Measurements from ENCODE around the gene HSPB1.
"Not testable (repeated sequence)": the region's sequence is repeated elsewhere in the genome, so short reads cannot be mapped to it uniquely, and the experiment has no call there.

Gene HSPB1

GRCh38 chr7:76281706-76282343, 20.6 kb upstream of the HSPB1 start:
- no peak for DNase-seq (ENCODE audit: low spot score)

- DNase-seq (ENCODE audit: low spot score): no peak
These were observed 19.9 kb upstream of the HSPB1 start for GRCh38 chr7:76282344-76283253.

- DNase-seq (ENCODE audit: low spot score): no peak
These were observed 19.0 kb upstream of the HSPB1 start for GRCh38 chr7:76283254-76284159.

GRCh38 chr7:76285604-76286374, 16.7 kb upstream of the HSPB1 start:
- DNase-seq (ENCODE audit: low spot score): no peak

- no peak for DNase-seq (ENCODE audit: low spot score)
These were observed 15.6 kb upstream of the HSPB1 start for GRCh38 chr7:76286842-76287403.

GRCh38 chr7:76290847-76291350, 11.6 kb upstream of the HSPB1 start:
- not testable (repeated sequence) for DNase-seq (ENCODE audit: low spot score)

- DNase-seq (ENCODE audit: low spot score): peak; percentile 88
These were observed 10.9 kb upstream of the HSPB1 start for GRCh38 chr7:76291351-76292212.

GRCh38 chr7:76292213-76292573, 10.3 kb upstream of the HSPB1 start:
- no peak for DNase-seq (ENCODE audit: low spot score)

GRCh38 chr7:76292911-76293310, 9.6 kb upstream of the HSPB1 start:
- DNase-seq (ENCODE audit: low spot score): not testable (repeated sequence)

GRCh38 chr7:76293407-76293901, 9.0 kb upstream of the HSPB1 start:
- no peak for DNase-seq (ENCODE audit: low spot score)

GRCh38 chr7:76294344-76295024, 8.0 kb upstream of the HSPB1 start:
- no peak for DNase-seq (ENCODE audit: low spot score)

- no peak for DNase-seq (ENCODE audit: low spot score)
These were observed 5.4 kb upstream of the HSPB1 start for GRCh38 chr7:76296743-76297740.

GRCh38 chr7:76300166-76300731, 2.2 kb upstream of the HSPB1 start:
- DNase-seq (ENCODE audit: low spot score): no peak

- no peak for DNase-seq (ENCODE audit: low spot score)
These were observed 1.5 kb upstream of the HSPB1 start for GRCh38 chr7:76301000-76301399.

GRCh38 chr7:76303202-76304147, 1.0 kb downstream of the HSPB1 start:
- DNase-seq (ENCODE audit: low spot score): no peak

- DNase-seq (ENCODE audit: low spot score): no peak
These were observed 2.5 kb downstream of the HSPB1 start for GRCh38 chr7:76304888-76305375.
